ENCODE data around the gene RANGRF. TPM values are rescaled to one million over a fixed set of nuclear protein-coding genes. Genes with fewer than 3 reads are reported as not detected.
A peak's percentile ranks its signal among the peaks of the same experiment; 100 is the strongest.

RANGRF gene
- total RNA-seq, result 10 to 100 TPM; 26.5 to 43.6 (median 34.4) TPM

DNA sequence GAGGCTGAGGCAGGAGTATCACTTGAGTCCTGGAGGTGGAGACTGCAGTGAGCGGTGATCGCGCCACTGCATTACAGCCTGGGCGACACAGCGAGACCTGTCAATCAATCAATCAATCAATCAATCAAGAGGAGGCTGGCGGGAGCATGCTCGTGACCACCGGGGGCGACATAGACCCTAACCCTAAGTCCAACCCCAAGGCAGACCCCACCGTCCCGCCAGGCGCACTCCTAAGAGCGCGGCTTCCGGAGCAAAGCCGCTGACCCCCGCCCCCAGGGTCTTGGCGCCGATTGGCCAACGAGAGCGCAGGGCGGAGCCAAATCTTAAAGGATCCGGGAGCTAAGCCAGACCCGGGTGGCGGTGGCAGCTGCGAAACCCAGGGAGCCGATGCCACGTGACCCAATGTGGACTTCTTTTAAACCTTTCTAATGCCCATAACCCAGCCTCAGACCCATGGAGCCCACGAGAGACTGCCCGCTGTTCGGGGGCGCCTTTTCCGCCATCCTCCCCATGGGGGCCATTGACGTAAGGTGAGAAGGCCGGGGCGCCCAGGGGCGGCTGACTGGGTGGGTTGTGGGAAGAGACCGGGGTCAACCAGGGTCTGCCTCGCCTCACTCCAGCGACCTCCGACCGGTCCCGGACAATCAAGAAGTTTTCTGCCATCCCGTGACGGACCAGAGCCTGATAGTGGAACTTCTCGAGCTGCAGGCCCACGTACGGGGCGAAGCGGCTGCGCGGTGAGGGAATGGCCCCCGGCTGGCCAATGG is at the start of gene RANGRF:
TSS of gene RANGRF (plus strand) at position 335 of the 767 bp plus-strand sequence. CDS start at position 454, 119 bp downstream.
- no peaks in the 10 kb centered on the region for H3K27me3 ChIP-seq
- peak within 1 kb of the TSS; percentile 68 to 86 (median 71) for H3K4me3 ChIP-seq
- 0% methylated on average over 13 of the region's 53 CpGs for WGBS
- peaks cover 14 to 28% (median 20%) of the 10 kb centered on the region in 4 donors for H3K4me1 ChIP-seq
- peak; percentile 97 for DNase-seq (ENCODE audit: extremely low spot score)
- peak within 1 kb of the TSS; percentile 85 to 95 (median 91) for H3K27ac ChIP-seq (replicated peaks in 1 of 4)
- TF ChIP-seq CTCF (IDR thresholded peaks at IDR 0.05) (no peak), POLR2AphosphoS5 (IDR thresholded peaks at IDR 0.05) (peak; percentile 71 to 90)
- intact Hi-C loops (cut with DNase I), result loop anchor here (5.0 to 10.0 kb wide), 2 partner anchors 41 to 84 kb away; partner anchors contain the start of genes CTC1 and PFAS
- peaks cover 0 to 5% (median 0%) of the 10 kb centered on the region in 4 donors for H3K36me3 ChIP-seq
- H3K9me3 ChIP-seq, result no peaks in the 10 kb centered on the region

- DNase-seq (ENCODE audit: extremely low spot score), result no peak
- TF ChIP-seq POLR2A (IDR thresholded peaks at IDR 0.05; ENCODE audit: low read depth), result no peak
- no peak for TF ChIP-seq CTCF (IDR thresholded peaks at IDR 0.05)
- TF ChIP-seq EP300 (IDR thresholded peaks at IDR 0.05), result no peak
- TF ChIP-seq POLR2AphosphoS5 (IDR thresholded peaks at IDR 0.05), result no peak
- intact Hi-C loops (cut with DNase I), result no loop called here
- H3K27me3 ChIP-seq, result no peaks in the 10 kb centered on the region
- no peak overlapping the region for H3K4me3 ChIP-seq
- H3K9me3 ChIP-seq, result no peaks in the 10 kb centered on the region
- peaks cover 29 to 56% (median 33%) of the 10 kb centered on the region in 4 donors for H3K36me3 ChIP-seq
- no peak overlapping the region for H3K27ac ChIP-seq (replicated peaks in 1 of 4)
- WGBS, result 94% methylated on average over 5 of the region's 5 CpGs
- peaks cover 5 to 24% (median 18%) of the 10 kb centered on the region in 4 donors for H3K4me1 ChIP-seq
Measured at GRCh38 chr17:8243827-8244226, 44.6 kb upstream of the RANGRF start.

DNA sequence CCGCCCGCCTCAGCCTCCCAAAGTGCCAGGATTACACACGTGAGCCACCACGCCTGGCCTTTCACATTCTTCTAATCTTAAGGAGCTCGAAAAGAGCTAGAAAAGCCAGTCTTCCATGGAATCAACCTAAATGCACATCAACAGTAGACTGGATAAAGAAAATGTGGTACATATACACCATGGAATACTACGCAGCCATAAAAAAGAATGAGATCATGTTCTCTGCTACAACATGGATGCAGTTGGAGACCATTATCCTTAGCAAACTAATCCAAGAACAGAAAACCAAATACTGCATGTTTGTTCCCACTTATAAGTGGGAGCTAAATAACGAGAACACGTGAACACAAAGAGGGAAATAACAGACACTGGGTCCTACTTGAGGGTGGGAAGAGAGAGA is 43.7 kb upstream of the RANGRF start:
- no peak for DNase-seq (ENCODE audit: extremely low spot score)
- no peak overlapping the region for H3K27ac ChIP-seq (replicated peaks in 1 of 4)
- intact Hi-C loops (cut with DNase I), result loop anchor here (5.0 kb wide), 1 partner anchor 43 kb away; the partner anchor contains the start of gene RANGRF
- no peaks in the 10 kb centered on the region for H3K9me3 ChIP-seq
- WGBS, result 96% methylated on average over 8 of the region's 8 CpGs
- H3K4me1 ChIP-seq, result peaks cover 10 to 29% (median 22%) of the 10 kb centered on the region in 4 donors
- peaks cover 23 to 47% (median 24%) of the 10 kb centered on the region in 4 donors for H3K36me3 ChIP-seq
- TF ChIP-seq EP300 (IDR thresholded peaks at IDR 0.05) (no peak), POLR2AphosphoS5 (IDR thresholded peaks at IDR 0.05) (no peak), POLR2A (IDR thresholded peaks at IDR 0.05; ENCODE audit: low read depth) (no peak), CTCF (IDR thresholded peaks at IDR 0.05) (no peak)
- no peaks in the 10 kb centered on the region for H3K27me3 ChIP-seq
- H3K4me3 ChIP-seq, result no peak overlapping the region

DNA sequence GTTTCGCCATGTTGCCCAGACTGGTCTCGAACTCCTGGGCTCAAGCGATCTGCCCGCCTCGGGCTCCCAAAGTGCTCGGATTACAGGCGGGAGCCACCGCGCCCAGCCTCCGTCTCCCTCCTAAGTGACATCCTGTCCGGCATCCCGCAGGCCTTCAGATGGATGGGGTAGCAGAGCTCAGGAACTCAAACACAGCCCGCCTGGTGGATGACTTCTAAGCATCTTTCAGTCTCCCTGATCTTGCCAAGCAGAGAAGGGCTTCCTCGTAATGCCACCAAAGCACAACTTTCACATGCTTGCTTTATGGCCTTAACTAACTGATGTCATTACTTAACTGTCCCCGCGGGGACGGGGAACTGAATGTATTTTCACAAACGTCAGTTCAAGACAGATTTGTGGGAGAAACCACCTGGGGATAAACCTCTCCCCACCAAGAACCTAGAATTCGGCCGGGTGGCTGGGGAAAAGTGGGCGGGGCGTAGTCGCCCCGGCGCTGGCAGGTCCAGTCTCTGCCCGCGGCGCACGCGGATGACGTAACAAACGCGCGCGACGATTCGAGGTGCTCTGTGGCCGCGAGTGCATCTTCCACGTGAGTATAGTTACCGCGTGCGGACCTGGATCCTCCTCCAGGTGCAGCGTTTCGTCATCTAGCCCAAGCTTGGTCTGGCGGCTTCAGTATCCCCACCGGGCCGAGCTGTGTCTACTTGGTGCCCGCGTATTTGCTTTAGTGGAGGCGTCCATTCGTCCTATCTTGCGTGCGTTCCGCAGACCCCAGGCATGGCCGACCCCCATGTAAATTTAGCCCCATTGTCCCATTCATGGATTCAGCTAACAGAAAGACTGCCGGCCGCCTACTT is 39.5 kb upstream of the RANGRF start, which contains the start of gene PFAS:
TSS of gene PFAS (plus strand) at position 539 of the 857 bp plus-strand sequence. CDS start 4,649 bp downstream, outside the sequence.
- intact Hi-C loops (cut with DNase I), result loop anchor here (1.0 to 5.0 kb wide), 2 partner anchors 28 to 38 kb away; partner anchors contain the start of gene RANGRF
- H3K9me3 ChIP-seq, result no peaks in the 10 kb centered on the region
- H3K4me3 ChIP-seq, result peak within 1 kb of the TSS; percentile 70 to 89 (median 72)
- peak; percentile 99 for DNase-seq (ENCODE audit: extremely low spot score)
- TF ChIP-seq CTCF (IDR thresholded peaks at IDR 0.05) (peak in 1 of 3 experiments; percentile 5), EP300 (IDR thresholded peaks at IDR 0.05) (no peak), POLR2A (IDR thresholded peaks at IDR 0.05; ENCODE audit: low read depth) (peak; percentile 8), POLR2AphosphoS5 (IDR thresholded peaks at IDR 0.05) (peak; percentile 88 to 92)
- H3K4me1 ChIP-seq, result peaks cover 13 to 33% (median 26%) of the 10 kb centered on the region in 4 donors
- peaks cover 3 to 16% (median 5%) of the 10 kb centered on the region in 4 donors for H3K36me3 ChIP-seq
- 0% methylated on average over 35 of the region's 58 CpGs for WGBS
- no peaks in the 10 kb centered on the region for H3K27me3 ChIP-seq
- peak within 1 kb of the TSS; percentile 97 to 99 (median 98) for H3K27ac ChIP-seq (replicated peaks in 1 of 4)
